Sciatic nerve (tissue), 2 donors: ENCODE data around the gene GSN. TPM values are rescaled to one million over a fixed set of nuclear protein-coding genes. Genes with fewer than 3 reads are reported as not detected.

Experiments used
- ATAC-seq: fragments of 200-7000 bp; cut with Tn5 transposase; one replicate; pipeline ENCODE4 v1.9.1; 2020; ENCODE audit warnings: mild to moderate bottlenecking, moderate library complexity
- DNase-seq: peaks from one replicate; pipeline ENCODE4 v3.0.0-alpha.2; 2020; ENCODE audit warnings: low spot score
- intact Hi-C: fragments of 100-400 bp; cut with DNase I; formaldehyde crosslinking; loops from one replicate; pipeline ENCODE4 v1.14.2; 2022
- total RNA-seq: library from RNA; stranded (reverse); fragmentation: NEBNext Ultra II Directional; extraction: Animal tissue kit (Norgen Biotek cat#: 25700); gene quantifications from one replicate; pipeline ENCODE4 v1.2.1, GENCODE V29; 2021
- donor health status: DM: no; HTN: no; CAD: no.
- donor health status: DM: no; HTN: no; CAD: no.

GSN gene
- total RNA-seq: 1,757 TPM

- ATAC-seq: peak; percentile 85
- peak; percentile 92 for DNase-seq
- intact Hi-C loops: loop anchor here (10.0 kb wide), 1 partner anchor 53 kb away; no protein-coding TSS in a partner anchor
Observed at GRCh38 chr9:121267689-121268597, at the start of gene GSN. Gene GSN (plus strand): TSS chr9:121268162. CDS start chr9:121301972, 33,810 bp downstream.

- intact Hi-C loops: loop anchor here (10.0 kb wide), 2 partner anchors 46 to 96 kb away; partner anchors contain the start of gene GSN
- ATAC-seq (no peak), DNase-seq (no peak)
Observed at GRCh38 chr9:121218357-121219027, 49.5 kb upstream of the GSN start.

- no peak for ATAC-seq
- intact Hi-C loops: loop anchor here (10.0 kb wide), 2 partner anchors 45 to 95 kb away; partner anchors contain the start of gene GSN
- no peak for DNase-seq
Observed at GRCh38 chr9:121219530-121219929, 48.4 kb upstream of the GSN start.

GRCh38 chr9:121220996-121221663 is 46.8 kb upstream of the GSN start:
- ATAC-seq: no peak
- intact Hi-C loops: no loop called here
- DNase-seq: no peak

GRCh38 chr9:121221664-121222055 is 46.3 kb upstream of the GSN start:
- ATAC-seq (no peak), DNase-seq (no peak)
- intact Hi-C loops: no loop called here

- intact Hi-C loops: no loop called here
- DNase-seq (no peak), ATAC-seq (peak; percentile 49)
Observed at GRCh38 chr9:121222524-121223171, 45.3 kb upstream of the GSN start.

- DNase-seq: no peak
- intact Hi-C loops: no loop called here
- no peak for ATAC-seq
Observed at GRCh38 chr9:121225240-121225639, 42.7 kb upstream of the GSN start.

- intact Hi-C loops: no loop called here
- DNase-seq: no peak
- no peak for ATAC-seq
Observed at GRCh38 chr9:121226175-121226574, 41.8 kb upstream of the GSN start.

- no peak for DNase-seq
- intact Hi-C loops: no loop called here
- no peak for ATAC-seq
Observed at GRCh38 chr9:121227862-121228261, 40.1 kb upstream of the GSN start.

GRCh38 chr9:121230256-121230655 is 37.7 kb upstream of the GSN start:
- intact Hi-C loops: no loop called here

GRCh38 chr9:121232251-121232650 is 35.7 kb upstream of the GSN start:
- DNase-seq (no peak), ATAC-seq (no peak)
- intact Hi-C loops: no loop called here

More at GRCh38 chr9:121230256-121230655, 37.7 kb upstream of the GSN start:
- no peak for ATAC-seq
- no peak for DNase-seq

- ATAC-seq: no peak
- intact Hi-C loops: no loop called here
Observed at GRCh38 chr9:121233906-121234831, 33.8 kb upstream of the GSN start.

GRCh38 chr9:121234832-121235161 is 33.2 kb upstream of the GSN start:
- intact Hi-C loops: no loop called here
- ATAC-seq (no peak), DNase-seq (no peak)

More at GRCh38 chr9:121233906-121234831, 33.8 kb upstream of the GSN start:
- no peak for DNase-seq

GRCh38 chr9:121235512-121235911 is 32.5 kb upstream of the GSN start:
- intact Hi-C loops: no loop called here
- ATAC-seq (no peak), DNase-seq (no peak)

GRCh38 chr9:121237916-121238315 is 30.0 kb upstream of the GSN start:
- no peak for DNase-seq
- ATAC-seq: no peak
- intact Hi-C loops: no loop called here

GRCh38 chr9:121239071-121239470 is 28.9 kb upstream of the GSN start:
- intact Hi-C loops: no loop called here

GRCh38 chr9:121239851-121240250 is 28.1 kb upstream of the GSN start:
- no peak for ATAC-seq
- intact Hi-C loops: no loop called here
- DNase-seq: no peak

More at GRCh38 chr9:121239071-121239470, 28.9 kb upstream of the GSN start:
- ATAC-seq: no peak
- DNase-seq: no peak
